Non-pigmented ciliary epithelial cell (primary cell): ENCODE measurements around the gene SSBP3.

ENCODE experiments used
- DNase-seq: peaks from one replicate; pipeline ENCODE4 v3.0.0-alpha.2; 2010; ENCODE audit warnings: low read depth

The SSBP3 gene

GRCh38 chr1:54371038-54371941 lies 34.9 kb downstream of the SSBP3 start:
- DNase-seq = no peak

- DNase-seq = no peak
Measured at GRCh38 chr1:54370287-54370989, 35.8 kb downstream of the SSBP3 start.

GRCh38 chr1:54367613-54368012 lies 38.6 kb downstream of the SSBP3 start:
- no peak for DNase-seq

GRCh38 chr1:54365847-54366246 lies 40.3 kb downstream of the SSBP3 start:
- no peak for DNase-seq

- DNase-seq = no peak
Measured at GRCh38 chr1:54365398-54365797, 40.8 kb downstream of the SSBP3 start.

GRCh38 chr1:54364995-54365394 lies 41.2 kb downstream of the SSBP3 start:
- DNase-seq = no peak

DNA sequence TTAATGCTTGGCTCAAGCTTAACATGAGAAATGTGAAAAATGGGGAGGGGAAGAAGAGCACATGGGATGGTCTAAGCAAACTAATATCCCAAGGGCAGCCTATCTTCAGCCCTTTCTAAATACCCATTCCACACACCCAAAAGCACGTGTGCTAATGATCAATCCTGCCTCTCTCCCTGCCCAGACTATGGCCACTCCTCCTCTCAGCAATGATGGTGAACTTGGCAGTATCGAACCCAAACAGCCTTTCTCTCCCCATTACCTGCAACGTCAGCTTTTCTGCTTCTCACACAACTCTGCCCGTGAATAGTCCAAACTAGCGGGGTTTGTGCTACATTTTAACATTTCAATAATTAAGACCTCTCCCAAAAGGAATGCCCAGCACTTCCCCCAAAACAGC lies 41.6 kb downstream of the SSBP3 start:
- DNase-seq = no peak

- DNase-seq = no peak
Measured at GRCh38 chr1:54363925-54364324, 42.3 kb downstream of the SSBP3 start.

- no peak for DNase-seq
Measured at GRCh38 chr1:54362881-54363340, 43.3 kb downstream of the SSBP3 start.

DNA sequence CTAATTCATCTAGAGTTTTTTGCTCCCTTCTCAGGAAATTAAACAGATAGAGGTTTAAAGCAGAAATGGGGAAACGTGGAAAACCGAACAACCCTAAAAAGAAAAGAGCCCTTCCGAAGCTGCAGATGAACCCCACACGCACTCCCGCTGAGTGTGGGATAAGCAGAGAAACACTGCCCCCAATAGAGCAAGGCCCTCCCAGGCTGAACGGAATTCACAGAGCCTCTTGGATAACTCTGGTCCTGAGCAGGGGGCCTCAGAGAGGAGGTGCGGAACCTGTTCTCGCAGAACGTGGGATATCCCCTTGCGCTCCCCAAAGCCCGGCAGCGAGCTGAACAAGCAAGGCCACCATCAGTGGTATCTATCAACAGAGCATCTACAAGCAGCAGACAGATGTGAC lies 44.9 kb downstream of the SSBP3 start:
- DNase-seq = no peak

GRCh38 chr1:54360165-54361005 lies 45.8 kb downstream of the SSBP3 start:
- DNase-seq = no peak

DNA sequence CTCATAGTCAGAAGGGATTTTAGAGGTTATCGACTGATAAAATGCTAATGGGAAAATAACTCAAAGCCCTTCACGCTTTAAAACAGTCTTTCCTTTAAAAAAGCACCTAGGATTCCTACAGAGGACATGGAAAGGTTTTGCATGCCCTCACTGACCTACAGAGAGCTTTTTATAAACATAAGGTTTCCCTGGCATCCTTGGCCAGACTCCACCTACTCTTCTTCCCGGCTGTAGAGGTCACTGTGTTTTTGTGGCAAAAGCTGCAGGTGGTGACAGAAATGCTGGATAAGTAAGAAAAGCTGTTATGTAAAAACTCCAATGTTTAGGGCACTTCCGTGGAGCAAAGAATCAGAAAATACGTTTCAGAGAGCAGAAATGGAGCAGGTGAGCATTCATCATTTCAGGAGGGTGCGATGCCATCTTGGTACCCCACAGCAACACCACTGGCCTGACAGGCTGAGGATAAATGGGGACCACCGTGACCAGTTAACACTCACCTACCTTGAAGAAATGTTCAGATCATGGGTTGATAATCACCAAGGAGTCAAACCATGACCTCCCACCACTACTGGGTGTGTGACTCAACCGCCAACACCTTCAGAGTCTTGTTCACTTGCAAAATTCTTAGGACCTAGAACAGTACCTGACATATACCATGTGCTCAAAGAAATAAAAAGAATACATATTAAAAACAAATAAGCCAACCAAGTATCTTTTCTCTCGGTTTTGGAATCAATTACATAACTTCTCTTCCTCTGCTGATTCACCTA lies 46.6 kb downstream of the SSBP3 start:
- DNase-seq = no peak

DNA sequence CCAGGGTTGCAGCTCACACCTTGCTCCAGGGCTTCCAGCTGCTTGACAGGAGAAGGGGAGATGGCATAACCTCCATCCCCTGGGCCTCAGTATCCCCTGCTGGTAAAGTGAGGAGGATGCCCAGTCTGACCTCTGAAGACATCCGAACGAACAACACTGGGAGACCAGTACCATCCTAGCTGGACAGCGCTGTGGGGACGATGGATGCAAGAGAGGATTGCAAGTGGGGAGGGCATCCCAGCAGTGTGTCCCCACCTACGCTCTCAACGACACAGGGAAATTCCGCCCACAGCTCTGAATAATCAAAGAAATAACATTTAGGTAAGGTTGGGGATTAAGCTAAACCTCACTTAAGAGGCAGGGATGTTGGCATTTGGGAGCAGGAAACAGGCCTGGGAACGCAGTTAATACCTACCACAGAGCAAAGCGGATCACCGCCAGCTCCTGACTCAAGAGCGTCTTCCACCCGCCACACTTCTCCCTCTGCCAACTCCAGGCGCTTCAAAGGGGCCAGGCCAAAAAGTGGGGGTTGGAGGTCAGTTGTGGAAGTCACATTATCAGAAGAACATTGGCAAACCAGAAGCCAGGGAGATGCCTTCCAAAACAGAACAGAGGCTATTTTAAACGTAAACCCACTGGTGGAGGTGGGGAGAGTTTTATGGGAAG lies 47.6 kb downstream of the SSBP3 start:
- no peak for DNase-seq

DNA sequence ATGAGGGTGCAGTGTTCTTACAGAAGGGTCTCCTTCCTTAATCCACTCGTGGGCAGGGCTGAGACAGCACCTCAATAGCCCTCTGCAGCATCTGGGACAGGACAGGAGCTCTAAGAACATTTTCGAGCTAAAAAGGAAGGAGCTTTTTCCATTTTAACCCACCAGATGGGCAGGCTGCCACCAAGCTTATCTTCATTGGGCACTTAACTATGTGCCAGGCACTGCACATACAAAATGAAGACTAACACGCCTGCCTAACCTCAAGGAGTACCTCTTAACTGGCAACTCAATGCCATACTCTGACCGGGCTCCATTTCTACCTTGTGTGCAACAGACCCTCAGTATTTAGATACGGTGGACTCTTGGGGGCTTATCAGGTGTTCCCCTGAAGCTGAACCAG lies 48.2 kb downstream of the SSBP3 start:
- no peak for DNase-seq

DNA sequence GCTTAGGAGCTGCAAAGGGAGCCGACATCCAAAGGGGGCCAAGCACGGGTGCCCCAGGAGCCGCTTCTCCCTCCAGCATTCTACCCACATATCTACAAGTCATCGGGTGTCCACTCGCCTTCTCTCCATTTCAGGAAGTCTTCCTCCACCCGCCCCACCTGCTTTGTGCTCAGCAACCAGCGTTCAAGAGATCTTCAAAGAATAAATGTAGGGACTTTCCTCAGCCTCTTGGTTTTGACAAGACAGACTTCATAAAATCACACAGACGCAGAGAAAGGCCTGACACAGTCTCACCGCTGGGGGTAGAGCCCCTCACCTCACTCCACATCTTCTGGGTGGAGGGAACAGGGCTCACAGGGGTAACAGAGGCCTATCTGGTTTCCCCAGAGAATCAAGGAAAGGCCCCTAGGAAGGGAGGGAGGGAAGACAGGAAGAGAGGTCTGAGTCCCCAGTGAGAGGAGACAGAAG lies 49.5 kb downstream of the SSBP3 start:
- DNase-seq = no peak

GRCh38 chr1:54355931-54356679 lies 50.1 kb downstream of the SSBP3 start:
- no peak for DNase-seq

GRCh38 chr1:54354899-54355298 lies 51.3 kb downstream of the SSBP3 start:
- no peak for DNase-seq

- no peak for DNase-seq
Measured at GRCh38 chr1:54353959-54354358, 52.2 kb downstream of the SSBP3 start.

GRCh38 chr1:54352755-54353154 lies 53.4 kb downstream of the SSBP3 start:
- no peak for DNase-seq

- DNase-seq = no peak
Measured at GRCh38 chr1:54350360-54350759, 55.8 kb downstream of the SSBP3 start.
